ENCODE measurements around the gene SLC44A1. TPM values are rescaled to one million over a fixed set of nuclear protein-coding genes. Genes with fewer than 3 reads are reported as not detected.

The SLC44A1 gene
- total RNA-seq, 1 donor from 2014 or later = 16.5 TPM

DNA sequence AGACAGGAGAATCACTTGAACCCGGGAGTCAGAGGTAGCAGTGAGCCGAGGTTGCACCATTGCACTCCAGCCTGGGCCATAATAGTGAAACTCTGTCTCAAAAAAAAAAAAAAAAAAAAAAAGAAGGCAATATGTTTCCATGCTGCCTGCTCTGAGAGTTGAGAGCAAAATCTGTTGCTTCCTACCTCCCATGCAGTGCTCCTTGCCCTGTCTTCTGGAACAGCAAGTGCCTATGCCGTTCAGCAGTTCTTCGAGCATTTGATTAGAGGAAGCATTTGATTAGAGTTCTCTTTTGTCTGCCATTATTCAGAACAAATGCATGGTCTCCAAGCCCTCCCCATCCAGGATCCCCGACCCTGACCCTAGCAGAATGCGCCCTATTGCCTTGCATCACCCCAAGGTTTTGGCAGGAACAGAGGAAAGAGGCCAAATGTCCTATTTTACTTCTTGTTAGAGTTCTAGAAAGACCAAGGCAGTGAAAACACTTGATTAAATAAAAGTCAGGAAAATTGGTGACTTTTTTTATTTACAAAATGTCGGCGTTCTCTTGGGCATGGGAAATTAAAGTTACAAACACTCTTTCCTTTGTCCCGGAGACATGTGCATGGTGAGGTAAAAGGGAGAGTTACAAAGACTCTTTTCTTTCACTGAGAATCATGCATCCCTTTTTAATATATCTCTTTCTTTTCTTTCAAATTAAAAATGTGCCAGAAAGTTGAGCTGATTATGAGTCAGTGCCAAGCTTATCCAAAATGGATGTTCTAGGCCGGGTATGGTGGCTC lies 175.6 kb downstream of the SLC44A1 start:
- Histone ChIP-seq H3K36me3 (ENCODE audit: control insufficient read depth, insufficient read depth, low read length) (no peaks in the 10 kb centered on the region), H3K27me3 (ENCODE audit: control insufficient read depth, insufficient read depth, low read length) (no peaks in the 10 kb centered on the region), H3K4me3 (ENCODE audit: low read depth, low read length) (no peak overlapping the region)
- TF ChIP-seq, protein P1, sequence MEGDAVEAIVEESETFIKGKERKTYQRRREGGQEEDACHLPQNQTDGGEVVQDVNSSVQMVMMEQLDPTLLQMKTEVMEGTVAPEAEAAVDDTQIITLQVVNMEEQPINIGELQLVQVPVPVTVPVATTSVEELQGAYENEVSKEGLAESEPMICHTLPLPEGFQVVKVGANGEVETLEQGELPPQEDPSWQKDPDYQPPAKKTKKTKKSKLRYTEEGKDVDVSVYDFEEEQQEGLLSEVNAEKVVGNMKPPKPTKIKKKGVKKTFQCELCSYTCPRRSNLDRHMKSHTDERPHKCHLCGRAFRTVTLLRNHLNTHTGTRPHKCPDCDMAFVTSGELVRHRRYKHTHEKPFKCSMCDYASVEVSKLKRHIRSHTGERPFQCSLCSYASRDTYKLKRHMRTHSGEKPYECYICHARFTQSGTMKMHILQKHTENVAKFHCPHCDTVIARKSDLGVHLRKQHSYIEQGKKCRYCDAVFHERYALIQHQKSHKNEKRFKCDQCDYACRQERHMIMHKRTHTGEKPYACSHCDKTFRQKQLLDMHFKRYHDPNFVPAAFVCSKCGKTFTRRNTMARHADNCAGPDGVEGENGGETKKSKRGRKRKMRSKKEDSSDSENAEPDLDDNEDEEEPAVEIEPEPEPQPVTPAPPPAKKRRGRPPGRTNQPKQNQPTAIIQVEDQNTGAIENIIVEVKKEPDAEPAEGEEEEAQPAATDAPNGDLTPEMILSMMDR (IDR thresholded peaks at IDR 0.05; ENCODE audit: insufficient read depth, low read length, poor library complexity, severe bottlenecking) = no peak
- no peak for DNase-seq (ENCODE audit: low read depth)

DNA sequence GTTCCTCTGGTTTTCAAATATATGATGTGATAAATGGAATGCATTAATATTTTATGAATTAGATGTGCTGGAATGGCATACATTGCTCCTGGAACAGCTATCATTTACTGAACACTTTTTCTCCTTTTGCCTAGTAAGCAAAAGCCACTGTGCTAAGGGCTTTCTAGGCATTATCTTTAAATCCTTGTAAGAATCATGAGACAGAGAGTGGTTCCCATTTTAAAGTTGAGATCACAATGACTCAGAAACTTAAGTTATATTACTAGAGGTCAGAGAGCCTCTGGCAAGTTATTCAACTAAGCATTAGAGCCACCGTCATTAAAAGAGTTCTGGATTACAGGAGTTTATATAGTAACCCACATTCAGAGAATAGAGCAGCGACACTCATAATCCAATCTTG lies 176.7 kb downstream of the SLC44A1 start:
- TF ChIP-seq, protein P1 (IDR thresholded peaks at IDR 0.05; ENCODE audit: insufficient read depth, low read length, poor library complexity, severe bottlenecking) = no peak
- Histone ChIP-seq H3K36me3 (ENCODE audit: control insufficient read depth, insufficient read depth, low read length) (no peaks in the 10 kb centered on the region), H3K27me3 (ENCODE audit: control insufficient read depth, insufficient read depth, low read length) (no peaks in the 10 kb centered on the region), H3K4me3 (ENCODE audit: low read depth, low read length) (no peak overlapping the region)
- no peak for DNase-seq (ENCODE audit: low read depth)

DNA sequence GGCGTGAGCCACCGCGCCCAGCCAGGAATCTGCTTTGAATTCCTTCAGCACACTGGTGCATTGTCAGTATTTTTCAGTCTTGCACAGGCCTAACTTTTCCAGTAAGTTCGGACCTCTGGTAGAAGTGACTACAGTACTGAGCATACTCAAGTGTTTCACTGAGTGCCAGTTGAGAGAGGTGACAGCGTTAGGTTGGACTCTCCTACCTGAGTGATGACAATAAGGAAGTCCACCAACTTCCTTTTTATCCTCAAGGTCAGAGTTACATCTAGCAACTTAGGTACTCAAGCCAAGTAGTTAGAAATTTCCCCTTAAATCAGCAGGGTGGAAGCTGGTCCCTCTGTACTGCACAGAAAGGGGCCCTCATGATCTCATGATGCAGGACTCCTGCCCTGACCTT lies 177.4 kb downstream of the SLC44A1 start:
- TF ChIP-seq, protein P1 (IDR thresholded peaks at IDR 0.05; ENCODE audit: insufficient read depth, low read length, poor library complexity, severe bottlenecking) = no peak
- Histone ChIP-seq H3K36me3 (ENCODE audit: control insufficient read depth, insufficient read depth, low read length) (no peaks in the 10 kb centered on the region), H3K4me3 (ENCODE audit: low read depth, low read length) (no peak overlapping the region), H3K27me3 (ENCODE audit: control insufficient read depth, insufficient read depth, low read length) (no peaks in the 10 kb centered on the region)
- no peak for DNase-seq (ENCODE audit: low read depth)

DNA sequence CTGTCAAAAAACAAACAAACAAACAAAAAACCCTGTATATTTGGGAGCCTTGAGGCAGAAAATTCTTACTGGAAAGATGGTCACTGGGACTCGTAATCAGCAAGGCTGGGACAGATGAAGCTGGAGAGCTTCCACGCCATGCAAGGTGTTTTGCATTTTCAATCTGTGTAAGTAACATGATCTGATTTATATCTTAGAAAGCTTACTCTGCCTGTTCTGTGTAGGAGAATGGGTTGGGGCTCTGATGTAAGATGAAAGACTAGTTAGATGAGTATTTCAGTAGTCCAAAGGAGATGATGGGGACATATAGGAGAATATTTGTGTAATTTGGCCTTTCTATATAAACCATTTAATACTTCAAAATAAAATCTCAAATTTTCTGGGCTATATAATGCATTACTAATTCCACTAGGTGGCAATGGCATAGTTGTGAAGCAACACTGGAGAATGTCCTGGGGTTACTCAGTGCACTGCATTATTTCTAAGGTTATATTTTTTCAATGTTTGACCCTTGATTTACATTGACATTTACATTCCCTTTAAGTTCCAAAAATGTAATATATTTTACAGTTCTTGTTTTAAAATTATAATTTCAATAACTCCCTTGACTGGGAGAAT lies 181.5 kb downstream of the SLC44A1 start:
- H3K27me3 ChIP-seq (ENCODE audit: control insufficient read depth, insufficient read depth, low read length) = no peaks in the 10 kb centered on the region
- no peak for DNase-seq (ENCODE audit: low read depth)
- TF ChIP-seq, protein P1 (IDR thresholded peaks at IDR 0.05; ENCODE audit: insufficient read depth, low read length, poor library complexity, severe bottlenecking) = peak; percentile 49
- no peak overlapping the region for H3K4me3 ChIP-seq (ENCODE audit: low read depth, low read length)
- no peaks in the 10 kb centered on the region for H3K36me3 ChIP-seq (ENCODE audit: control insufficient read depth, insufficient read depth, low read length)

DNA sequence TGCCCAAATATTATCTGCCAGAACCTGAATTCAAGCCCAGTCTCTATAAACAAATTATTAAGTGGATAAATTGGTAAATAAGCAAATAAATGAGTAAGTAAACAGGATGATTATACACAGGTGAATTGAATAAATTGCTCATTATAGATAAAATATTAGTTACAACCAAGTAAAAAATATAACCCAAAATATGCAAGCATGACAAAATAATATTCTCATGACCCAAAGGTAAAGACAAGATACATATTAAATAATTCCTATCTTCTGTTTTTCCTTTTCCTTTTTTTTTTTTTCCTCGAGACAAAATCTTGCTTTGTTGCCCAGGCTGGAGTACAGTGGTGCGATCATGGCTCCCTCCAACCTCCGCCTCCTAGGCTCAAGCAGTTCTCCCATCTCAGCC lies 182.2 kb downstream of the SLC44A1 start:
- DNase-seq (ENCODE audit: low read depth) = no peak
- H3K27me3 ChIP-seq (ENCODE audit: control insufficient read depth, insufficient read depth, low read length) = no peaks in the 10 kb centered on the region
- no peaks in the 10 kb centered on the region for H3K36me3 ChIP-seq (ENCODE audit: control insufficient read depth, insufficient read depth, low read length)
- TF ChIP-seq, protein P1 (IDR thresholded peaks at IDR 0.05; ENCODE audit: insufficient read depth, low read length, poor library complexity, severe bottlenecking) = no peak
- H3K4me3 ChIP-seq (ENCODE audit: low read depth, low read length) = no peak overlapping the region
